HEK293 (cell line): ENCODE measurements around the gene HELQ.

Source experiments
- CTCF ChIA-PET: fragments of 350-600 bp; formaldehyde crosslinking; extraction: SDS; loops from one replicate; lab custom pipeline; 2021; ENCODE audit warnings: antibody characterized with exemption; lab: Yijun Ruan, JAX
- POLR2A ChIA-PET: fragments of 300-600 bp; formaldehyde crosslinking; extraction: SDS; loops from one replicate; lab custom pipeline; 2020; ENCODE audit warnings: antibody characterized with exemption, inconsistent platforms; lab: Yijun Ruan, JAX
- H3K27ac ChIP-seq: fragments of 200-500 bp; sonication (Bioruptor generic); 2 replicates; pipeline ENCODE4 v1.5.1; 2014; ENCODE audit warnings: low read depth, low read length, control low read depth, inconsistent platforms; ENCODE audit errors: extremely low read depth
- H3K36me3 ChIP-seq, 2 experiments: fragments of 200-500 bp in 1 of 2; sonication (Bioruptor generic) in 1 of 2; 1 replicate in 1 of 2; 2 replicates in 1 of 2; pipeline ENCODE4 v1.5.1; 2014 to 2017; ENCODE audit warnings: inconsistent platforms in 2 of 2, low read length in 2 of 2; ENCODE audit not compliant: control insufficient read depth in 2 of 2, insufficient read depth in 1 of 2
- H3K4me1 ChIP-seq: fragments of 200-500 bp; sonication (Bioruptor generic); 2 replicates; pipeline ENCODE4 v1.5.1; 2014; ENCODE audit warnings: mild to moderate bottlenecking, low read length, inconsistent platforms; ENCODE audit not compliant: control insufficient read depth, insufficient read depth
- H3K4me3 ChIP-seq: 2 replicates; pipeline ENCODE4 v1.5.1; 2011; ENCODE audit warnings: low read depth, mild to moderate bottlenecking, control low read depth, low read length, moderate library complexity
- H3K9me3 ChIP-seq: fragments of 200-500 bp; sonication (Bioruptor generic); 2 replicates; pipeline ENCODE4 v1.5.1; 2014; ENCODE audit warnings: low read depth, low read length, inconsistent platforms; ENCODE audit not compliant: control insufficient read depth, insufficient read depth
- BCL11A ChIP-seq: fragments of 450-650 bp; formaldehyde crosslinking; IDR thresholded peaks from 2 replicates; pipeline ENCODE4 v1.5.1; 2016; ENCODE audit warnings: low read depth, missing biosample characterization, missing genetic modification characterization
- BCL11B ChIP-seq: fragments of 450-650 bp; formaldehyde crosslinking; IDR thresholded peaks from 2 replicates; pipeline ENCODE4 v1.5.1; 2016; ENCODE audit warnings: low read depth, missing biosample characterization, missing genetic modification characterization
- TCF7L2 ChIP-seq: IDR thresholded peaks from 2 replicates; pipeline ENCODE4 v1.6.1; 2011; ENCODE audit warnings: low read depth, mild to moderate bottlenecking, inconsistent platforms, low read length, moderate library complexity, borderline replicate concordance
- ZBTB20 ChIP-seq: fragments of 450-650 bp; formaldehyde crosslinking; IDR thresholded peaks from 2 replicates; pipeline ENCODE4 v1.5.1; 2016; ENCODE audit warnings: missing biosample characterization, missing genetic modification characterization
- ZBTB8A ChIP-seq: fragments of 450-650 bp; formaldehyde crosslinking; IDR thresholded peaks from 2 replicates; pipeline ENCODE4 v1.5.1; 2016; ENCODE audit warnings: missing biosample characterization, missing genetic modification characterization
- ZFHX2 ChIP-seq: fragments of 450-650 bp; formaldehyde crosslinking; conservative IDR thresholded peaks from 2 replicates; pipeline ENCODE4 v1.5.1; 2016; ENCODE audit warnings: missing biosample characterization, missing genetic modification characterization
- ZNF133 ChIP-seq: fragments of 450-650 bp; formaldehyde crosslinking; IDR thresholded peaks from 2 replicates; pipeline ENCODE4 v1.5.1; 2016; ENCODE audit warnings: missing biosample characterization, missing genetic modification characterization
- ZNF140 ChIP-seq: fragments of 450-650 bp; formaldehyde crosslinking; IDR thresholded peaks from 2 replicates; pipeline ENCODE4 v1.5.1; 2016; ENCODE audit warnings: missing biosample characterization, missing genetic modification characterization
- ZNF146 ChIP-seq: fragments of 450-650 bp; formaldehyde crosslinking; IDR thresholded peaks from 2 replicates; pipeline ENCODE4 v1.5.1; 2016; ENCODE audit warnings: missing biosample characterization, missing genetic modification characterization
- ZNF221 ChIP-seq: fragments of 450-650 bp; formaldehyde crosslinking; IDR thresholded peaks from 2 replicates; pipeline ENCODE4 v1.5.1; 2017; ENCODE audit warnings: missing biosample characterization, missing genetic modification characterization, borderline replicate concordance
- ZNF23 ChIP-seq: fragments of 450-650 bp; formaldehyde crosslinking; IDR thresholded peaks from 2 replicates; pipeline ENCODE4 v1.5.1; 2016; ENCODE audit warnings: missing biosample characterization, missing genetic modification characterization, borderline replicate concordance
- ZNF311 ChIP-seq: fragments of 450-650 bp; formaldehyde crosslinking; IDR thresholded peaks from 2 replicates; pipeline ENCODE4 v1.5.1; 2017; ENCODE audit warnings: missing biosample characterization, missing genetic modification characterization, borderline replicate concordance
- ZNF404 ChIP-seq: fragments of 450-650 bp; formaldehyde crosslinking; IDR thresholded peaks from 2 replicates; pipeline ENCODE4 v1.5.1; 2017; ENCODE audit warnings: missing biosample characterization, missing genetic modification characterization
- ZNF433 ChIP-seq: fragments of 450-650 bp; formaldehyde crosslinking; IDR thresholded peaks from 2 replicates; pipeline ENCODE4 v1.5.1; 2016; ENCODE audit warnings: missing biosample characterization, missing genetic modification characterization, low read depth
- ZNF521 ChIP-seq: fragments of 450-650 bp; formaldehyde crosslinking; IDR thresholded peaks from 2 replicates; pipeline ENCODE4 v1.5.1; 2017; ENCODE audit warnings: missing biosample characterization, mild to moderate bottlenecking, missing genetic modification characterization
- ZNF558 ChIP-seq: fragments of 450-650 bp; formaldehyde crosslinking; IDR thresholded peaks from 2 replicates; pipeline ENCODE4 v1.5.1; 2016; ENCODE audit warnings: missing biosample characterization, missing genetic modification characterization
- ZNF629 ChIP-seq: fragments of 450-650 bp; formaldehyde crosslinking; IDR thresholded peaks from 2 replicates; pipeline ENCODE4 v1.5.1; 2017; ENCODE audit warnings: missing biosample characterization, missing genetic modification characterization
- TF ChIP-seq, protein P1 (sequence below): fragments of 450-650 bp; formaldehyde crosslinking; IDR thresholded peaks from 2 replicates; pipeline ENCODE4 v1.5.1; 2017; ENCODE audit warnings: missing biosample characterization, missing genetic modification characterization
- TF ChIP-seq, protein P2 (sequence below): fragments of 450-650 bp; formaldehyde crosslinking; conservative IDR thresholded peaks from 2 replicates; pipeline ENCODE4 v1.5.1; 2016; ENCODE audit warnings: low read depth, missing biosample characterization, missing genetic modification characterization
- TF ChIP-seq, protein P3 (sequence below): fragments of 450-650 bp; formaldehyde crosslinking; IDR thresholded peaks from 2 replicates; pipeline ENCODE4 v1.5.1; 2017; ENCODE audit warnings: missing biosample characterization, mild to moderate bottlenecking, missing genetic modification characterization, moderate library complexity
- TF ChIP-seq, protein P4 (sequence below): fragments of 450-650 bp; formaldehyde crosslinking; optimal IDR thresholded peaks from 2 replicates; pipeline ENCODE3; 2016; ENCODE audit warnings: missing biosample characterization, mild to moderate bottlenecking, missing genetic modification characterization
- TF ChIP-seq, protein P5 (sequence below): fragments of 450-650 bp; formaldehyde crosslinking; IDR thresholded peaks from 2 replicates; pipeline ENCODE4 v1.5.1; 2016; ENCODE audit warnings: missing biosample characterization, missing genetic modification characterization

HELQ gene

DNA sequence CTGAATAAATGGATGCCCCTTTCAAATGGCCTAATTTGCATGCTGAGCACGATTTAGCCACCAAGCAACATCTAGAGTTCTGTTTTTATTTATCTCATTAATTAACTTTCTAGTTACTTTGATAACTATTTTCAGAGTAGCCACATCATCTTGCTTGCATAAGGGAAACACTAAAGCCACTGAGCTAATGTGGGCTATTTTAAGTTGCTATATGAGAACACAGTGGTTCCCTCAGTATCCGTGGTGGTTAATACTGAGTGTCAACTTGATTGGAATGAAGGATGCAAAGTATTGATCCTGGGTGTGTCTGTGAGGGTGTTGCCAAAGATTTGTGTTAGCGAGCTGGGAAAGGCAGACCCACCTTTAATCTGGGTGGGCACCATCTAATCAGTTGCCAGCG lies 95.6 kb downstream of the HELQ start:
- Histone ChIP-seq H3K9me3 (no peaks in the 10 kb centered on the region), H3K4me1 (peaks cover 4% of the 10 kb centered on the region; the same call in 1 of the 2 replicates), H3K36me3 (no peaks in the 10 kb centered on the region), H3K27ac (no peak overlapping the region)
- CTCF ChIA-PET, result interaction anchor here (0.6 kb wide), 1 partner anchor 638 kb away, joined by 3 read pairs; no protein-coding TSS in a partner anchor
- TF ChIP-seq ZNF140 (tag by site-specific recombination), result no peak
- TF ChIP-seq, protein P1, sequence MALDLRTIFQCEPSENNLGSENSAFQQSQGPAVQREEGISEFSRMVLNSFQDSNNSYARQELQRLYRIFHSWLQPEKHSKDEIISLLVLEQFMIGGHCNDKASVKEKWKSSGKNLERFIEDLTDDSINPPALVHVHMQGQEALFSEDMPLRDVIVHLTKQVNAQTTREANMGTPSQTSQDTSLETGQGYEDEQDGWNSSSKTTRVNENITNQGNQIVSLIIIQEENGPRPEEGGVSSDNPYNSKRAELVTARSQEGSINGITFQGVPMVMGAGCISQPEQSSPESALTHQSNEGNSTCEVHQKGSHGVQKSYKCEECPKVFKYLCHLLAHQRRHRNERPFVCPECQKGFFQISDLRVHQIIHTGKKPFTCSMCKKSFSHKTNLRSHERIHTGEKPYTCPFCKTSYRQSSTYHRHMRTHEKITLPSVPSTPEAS, result no peak
- no peak for TF ChIP-seq ZNF133 (tag by site-specific recombination)
- no peak for TF ChIP-seq ZNF558 (tag by site-specific recombination)
- no peak for TF ChIP-seq ZNF521 (tag by site-specific recombination)
- TF ChIP-seq ZBTB8A (tag by site-specific recombination), result no peak
- TF ChIP-seq ZNF433 (tag by site-specific recombination), result no peak
- TF ChIP-seq, protein P2, sequence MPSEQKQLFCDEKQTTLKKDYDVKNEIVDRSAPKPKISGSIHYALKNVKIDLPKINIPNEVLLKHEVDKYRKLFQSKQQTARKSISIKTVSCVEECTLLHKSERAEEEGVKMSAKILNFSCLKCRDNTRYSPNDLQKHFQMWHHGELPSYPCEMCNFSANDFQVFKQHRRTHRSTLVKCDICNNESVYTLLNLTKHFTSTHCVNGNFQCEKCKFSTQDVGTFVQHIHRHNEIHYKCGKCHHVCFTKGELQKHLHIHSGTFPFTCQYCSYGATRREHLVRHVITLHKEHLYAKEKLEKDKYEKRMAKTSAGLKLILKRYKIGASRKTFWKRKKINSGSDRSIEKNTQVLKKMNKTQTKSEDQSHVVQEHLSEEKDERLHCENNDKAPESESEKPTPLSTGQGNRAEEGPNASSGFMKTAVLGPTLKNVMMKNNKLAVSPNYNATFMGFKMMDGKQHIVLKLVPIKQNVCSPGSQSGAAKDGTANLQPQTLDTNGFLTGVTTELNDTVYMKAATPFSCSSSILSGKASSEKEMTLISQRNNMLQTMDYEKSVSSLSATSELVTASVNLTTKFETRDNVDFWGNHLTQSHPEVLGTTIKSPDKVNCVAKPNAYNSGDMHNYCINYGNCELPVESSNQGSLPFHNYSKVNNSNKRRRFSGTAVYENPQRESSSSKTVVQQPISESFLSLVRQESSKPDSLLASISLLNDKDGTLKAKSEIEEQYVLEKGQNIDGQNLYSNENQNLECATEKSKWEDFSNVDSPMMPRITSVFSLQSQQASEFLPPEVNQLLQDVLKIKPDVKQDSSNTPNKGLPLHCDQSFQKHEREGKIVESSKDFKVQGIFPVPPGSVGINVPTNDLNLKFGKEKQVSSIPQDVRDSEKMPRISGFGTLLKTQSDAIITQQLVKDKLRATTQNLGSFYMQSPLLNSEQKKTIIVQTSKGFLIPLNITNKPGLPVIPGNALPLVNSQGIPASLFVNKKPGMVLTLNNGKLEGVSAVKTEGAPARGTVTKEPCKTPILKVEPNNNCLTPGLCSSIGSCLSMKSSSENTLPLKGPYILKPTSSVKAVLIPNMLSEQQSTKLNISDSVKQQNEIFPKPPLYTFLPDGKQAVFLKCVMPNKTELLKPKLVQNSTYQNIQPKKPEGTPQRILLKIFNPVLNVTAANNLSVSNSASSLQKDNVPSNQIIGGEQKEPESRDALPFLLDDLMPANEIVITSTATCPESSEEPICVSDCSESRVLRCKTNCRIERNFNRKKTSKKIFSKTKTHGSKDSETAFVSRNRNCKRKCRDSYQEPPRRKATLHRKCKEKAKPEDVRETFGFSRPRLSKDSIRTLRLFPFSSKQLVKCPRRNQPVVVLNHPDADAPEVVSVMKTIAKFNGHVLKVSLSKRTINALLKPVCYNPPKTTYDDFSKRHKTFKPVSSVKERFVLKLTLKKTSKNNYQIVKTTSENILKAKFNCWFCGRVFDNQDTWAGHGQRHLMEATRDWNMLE (tag by site-specific recombination), result no peak
- TF ChIP-seq ZFHX2 (tag by site-specific recombination), result no peak
- TF ChIP-seq BCL11B (tag by site-specific recombination), result no peak
- TF ChIP-seq, protein P3, sequence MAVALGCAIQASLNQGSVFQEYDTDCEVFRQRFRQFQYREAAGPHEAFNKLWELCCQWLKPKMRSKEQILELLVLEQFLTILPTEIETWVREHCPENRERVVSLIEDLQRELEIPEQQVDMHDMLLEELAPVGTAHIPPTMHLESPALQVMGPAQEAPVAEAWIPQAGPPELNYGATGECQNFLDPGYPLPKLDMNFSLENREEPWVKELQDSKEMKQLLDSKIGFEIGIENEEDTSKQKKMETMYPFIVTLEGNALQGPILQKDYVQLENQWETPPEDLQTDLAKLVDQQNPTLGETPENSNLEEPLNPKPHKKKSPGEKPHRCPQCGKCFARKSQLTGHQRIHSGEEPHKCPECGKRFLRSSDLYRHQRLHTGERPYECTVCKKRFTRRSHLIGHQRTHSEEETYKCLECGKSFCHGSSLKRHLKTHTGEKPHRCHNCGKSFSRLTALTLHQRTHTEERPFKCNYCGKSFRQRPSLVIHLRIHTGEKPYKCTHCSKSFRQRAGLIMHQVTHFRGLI (tag by site-specific recombination), result no peak
- TF ChIP-seq TCF7L2, result no peak
- TF ChIP-seq, protein P4, sequence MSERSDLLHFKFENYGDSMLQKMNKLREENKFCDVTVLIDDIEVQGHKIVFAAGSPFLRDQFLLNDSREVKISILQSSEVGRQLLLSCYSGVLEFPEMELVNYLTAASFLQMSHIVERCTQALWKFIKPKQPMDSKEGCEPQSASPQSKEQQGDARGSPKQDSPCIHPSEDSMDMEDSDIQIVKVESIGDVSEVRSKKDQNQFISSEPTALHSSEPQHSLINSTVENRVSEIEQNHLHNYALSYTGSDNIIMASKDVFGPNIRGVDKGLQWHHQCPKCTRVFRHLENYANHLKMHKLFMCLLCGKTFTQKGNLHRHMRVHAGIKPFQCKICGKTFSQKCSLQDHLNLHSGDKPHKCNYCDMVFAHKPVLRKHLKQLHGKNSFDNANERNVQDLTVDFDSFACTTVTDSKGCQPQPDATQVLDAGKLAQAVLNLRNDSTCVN (tag by site-specific recombination), result no peak
- TF ChIP-seq, all 188 proteins: peak for 0
- no peak overlapping the region for H3K4me3 ChIP-seq
- POLR2A ChIA-PET, result no interaction called here

DNA sequence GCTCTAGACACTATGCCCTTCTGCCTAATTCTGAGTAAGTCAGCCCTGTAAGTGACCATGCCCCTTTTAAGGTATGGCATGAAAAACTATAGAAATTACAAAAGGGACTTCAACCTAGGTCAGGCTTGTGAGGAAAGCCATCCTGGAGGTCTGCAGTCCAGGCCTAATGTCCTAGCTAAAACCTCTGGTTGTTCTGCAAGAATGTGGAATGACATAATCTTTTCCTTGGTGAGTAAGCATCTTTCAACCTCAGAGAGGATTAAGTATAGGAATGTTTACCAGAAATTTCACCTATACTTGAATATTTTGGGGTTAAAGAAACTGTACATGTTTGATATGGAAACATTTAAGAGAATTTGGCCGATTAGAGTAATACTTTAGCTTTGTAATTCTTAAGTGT lies 97.2 kb downstream of the HELQ start:
- peaks cover 4% of the 10 kb centered on the region; the same call in 1 of the 2 replicates for H3K4me1 ChIP-seq
- no peak overlapping the region for H3K4me3 ChIP-seq
- H3K36me3 ChIP-seq, result no peaks in the 10 kb centered on the region
- no peak overlapping the region for H3K27ac ChIP-seq
- ChIA-PET POLR2A (no interaction called here), CTCF (no interaction called here)
- no peaks in the 10 kb centered on the region for H3K9me3 ChIP-seq
- TF ChIP-seq ZBTB20 (tag by site-specific recombination) (no peak), ZNF146 (tag by site-specific recombination) (no peak), ZNF311 (no peak), BCL11A (tag by site-specific recombination) (no peak), ZBTB8A (tag by site-specific recombination) (no peak), ZNF404 (tag by site-specific recombination) (no peak), ZNF629 (tag by site-specific recombination) (peak; percentile 33; the same call in 1 of the 2 replicates), ZNF23 (tag by site-specific recombination) (no peak), ZNF221 (no peak)
- TF ChIP-seq, protein P5, sequence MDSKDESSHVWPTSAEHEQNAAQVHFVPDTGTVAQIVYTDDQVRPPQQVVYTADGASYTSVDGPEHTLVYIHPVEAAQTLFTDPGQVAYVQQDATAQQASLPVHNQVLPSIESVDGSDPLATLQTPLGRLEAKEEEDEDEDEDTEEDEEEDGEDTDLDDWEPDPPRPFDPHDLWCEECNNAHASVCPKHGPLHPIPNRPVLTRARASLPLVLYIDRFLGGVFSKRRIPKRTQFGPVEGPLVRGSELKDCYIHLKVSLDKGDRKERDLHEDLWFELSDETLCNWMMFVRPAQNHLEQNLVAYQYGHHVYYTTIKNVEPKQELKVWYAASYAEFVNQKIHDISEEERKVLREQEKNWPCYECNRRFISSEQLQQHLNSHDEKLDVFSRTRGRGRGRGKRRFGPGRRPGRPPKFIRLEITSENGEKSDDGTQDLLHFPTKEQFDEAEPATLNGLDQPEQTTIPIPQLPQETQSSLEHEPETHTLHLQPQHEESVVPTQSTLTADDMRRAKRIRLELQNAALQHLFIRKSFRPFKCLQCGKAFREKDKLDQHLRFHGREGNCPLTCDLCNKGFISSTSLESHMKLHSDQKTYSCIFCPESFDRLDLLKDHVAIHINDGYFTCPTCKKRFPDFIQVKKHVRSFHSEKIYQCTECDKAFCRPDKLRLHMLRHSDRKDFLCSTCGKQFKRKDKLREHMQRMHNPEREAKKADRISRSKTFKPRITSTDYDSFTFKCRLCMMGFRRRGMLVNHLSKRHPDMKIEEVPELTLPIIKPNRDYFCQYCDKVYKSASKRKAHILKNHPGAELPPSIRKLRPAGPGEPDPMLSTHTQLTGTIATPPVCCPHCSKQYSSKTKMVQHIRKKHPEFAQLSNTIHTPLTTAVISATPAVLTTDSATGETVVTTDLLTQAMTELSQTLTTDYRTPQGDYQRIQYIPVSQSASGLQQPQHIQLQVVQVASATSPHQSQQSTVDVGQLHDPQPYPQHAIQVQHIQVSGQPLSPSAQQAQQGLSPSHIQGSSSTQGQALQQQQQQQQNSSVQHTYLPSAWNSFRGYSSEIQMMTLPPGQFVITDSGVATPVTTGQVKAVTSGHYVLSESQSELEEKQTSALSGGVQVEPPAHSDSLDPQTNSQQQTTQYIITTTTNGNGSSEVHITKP (tag by site-specific recombination), result no peak
